Activated T-cell treated with anti-CD3 and anti-CD28 coated beads for 1 hour (primary cell): Measurements from ENCODE around the gene PTPRD.

Experiments used
- DNase-seq: peaks from one replicate; pipeline ENCODE4 v3.0.0-alpha.2; 2020; ENCODE audit warnings: low read depth

The PTPRD gene

GRCh38 chr9:8766096-8766495, 1846.7 kb downstream of the PTPRD start:
- no peak for DNase-seq

- DNase-seq = no peak
Observed at GRCh38 chr9:8764051-8764450, 1848.8 kb downstream of the PTPRD start.

- DNase-seq = no peak
Observed at GRCh38 chr9:8762479-8763085, 1850.2 kb downstream of the PTPRD start.

- no peak for DNase-seq
Observed at GRCh38 chr9:8760000-8760767, 1852.6 kb downstream of the PTPRD start.

- no peak for DNase-seq
Observed at GRCh38 chr9:8757881-8758280, 1854.9 kb downstream of the PTPRD start.

GRCh38 chr9:8754751-8755150, 1858.1 kb downstream of the PTPRD start:
- DNase-seq = no peak

GRCh38 chr9:8751406-8751930, 1861.3 kb downstream of the PTPRD start:
- no peak for DNase-seq

- no peak for DNase-seq
Observed at GRCh38 chr9:8750639-8751051, 1862.2 kb downstream of the PTPRD start.

- no peak for DNase-seq
Observed at GRCh38 chr9:8745347-8745746, 1867.5 kb downstream of the PTPRD start.

GRCh38 chr9:8738945-8739344, 1873.9 kb downstream of the PTPRD start:
- DNase-seq = no peak

GRCh38 chr9:8736805-8737204, 1876.0 kb downstream of the PTPRD start:
- DNase-seq = no peak

- DNase-seq = no peak
Observed at GRCh38 chr9:8734760-8735159, 1878.0 kb downstream of the PTPRD start.

GRCh38 chr9:8733131-8733954, 1879.5 kb downstream of the PTPRD start:
- no peak for DNase-seq

GRCh38 chr9:8732367-8733075, 1880.3 kb downstream of the PTPRD start:
- no peak for DNase-seq

- DNase-seq = no peak
Observed at GRCh38 chr9:8730618-8731017, 1882.2 kb downstream of the PTPRD start.

GRCh38 chr9:8728910-8729309, 1883.9 kb downstream of the PTPRD start:
- no peak for DNase-seq

- DNase-seq = no peak
Observed at GRCh38 chr9:8727191-8727590, 1885.6 kb downstream of the PTPRD start.

- DNase-seq = no peak
Observed at GRCh38 chr9:8726692-8727091, 1886.1 kb downstream of the PTPRD start.

- DNase-seq = no peak
Observed at GRCh38 chr9:8725635-8726034, 1887.2 kb downstream of the PTPRD start.

GRCh38 chr9:8724284-8725018, 1888.4 kb downstream of the PTPRD start:
- no peak for DNase-seq

- no peak for DNase-seq
Observed at GRCh38 chr9:8723195-8723594, 1889.6 kb downstream of the PTPRD start.
